H1 (cell line): ENCODE measurements around the gene AGPAT3. TPM values are rescaled to one million over a fixed set of nuclear protein-coding genes. Genes with fewer than 3 reads are reported as not detected.

Experiments used
- CTCF ChIA-PET: fragments of 300-600 bp; sonication (Branson Sonifier 250); formaldehyde crosslinking; loops from one replicate; lab custom pipeline; 2021; ENCODE audit not compliant: partially characterized antibody; lab: Charles Lee
- POLR2A ChIA-PET: fragments of 300-600 bp; sonication (Branson Sonifier 250); formaldehyde crosslinking; loops from one replicate; lab custom pipeline; 2021; ENCODE audit warnings: inconsistent platforms; ENCODE audit not compliant: partially characterized antibody; lab: Charles Lee
- DNase-seq, 2 experiments: peaks; one replicate each; pipeline versions ENCODE4 v3.0.0 to v3.0.0-alpha.2; 2010 to 2022; ENCODE audit warnings: low spot score in 2 of 2, low read depth in 1 of 2, mixed read lengths in 1 of 2
- FAIRE-seq: peaks from 2 replicates; lab custom pipeline; 2011; peaks lifted over from hg19 to GRCh38; lab: Jason Lieb, UNC
- H2AFZ ChIP-seq: 2 replicates; pipeline ENCODE4 v1.8.1; 2012; ENCODE audit warnings: low read length, inconsistent platforms
- H2AK5ac ChIP-seq: 2 replicates; pipeline ENCODE4 v1.6.1; 2013; ENCODE audit warnings: low read depth, low read length
- H2BK120ac ChIP-seq: replicated peaks from 2 replicates; pipeline ENCODE3; 2013; ENCODE audit warnings: low read depth, low read length, inconsistent platforms
- H2BK12ac ChIP-seq: 2 replicates; pipeline ENCODE4 v1.6.1; 2013; ENCODE audit warnings: low read depth, low read length
- H2BK15ac ChIP-seq: 2 replicates; pipeline ENCODE4 v1.6.1; 2013; ENCODE audit warnings: low read length
- H2BK20ac ChIP-seq: 2 replicates; pipeline ENCODE4 v1.6.1; 2013; ENCODE audit warnings: low read length
- H2BK5ac ChIP-seq: 2 replicates; pipeline ENCODE4 v1.6.1; 2013; ENCODE audit warnings: low read depth, low read length
- H3K14ac ChIP-seq: 2 replicates; pipeline ENCODE4 v1.6.1; 2013; ENCODE audit warnings: inconsistent platforms; ENCODE audit not compliant: insufficient read length
- H3K18ac ChIP-seq: 2 replicates; pipeline ENCODE4 v1.6.1; 2013; ENCODE audit warnings: low read length; ENCODE audit errors: extremely low read depth
- H3K23ac ChIP-seq: 2 replicates; pipeline ENCODE4 v1.6.1; 2013; ENCODE audit warnings: inconsistent platforms; ENCODE audit not compliant: insufficient read length
- H3K23me2 ChIP-seq: 2 replicates; pipeline ENCODE4 v1.6.1; 2013; ENCODE audit warnings: low read depth, low read length
- H3K27ac ChIP-seq: 2 replicates; pipeline ENCODE4 v1.6.1; 2011; ENCODE audit warnings: low read depth, low read length, inconsistent platforms
- H3K27me3 ChIP-seq, 4 experiments: replicated peaks in 1 of 4; 1 replicate in 1 of 4; 2 replicates in 3 of 4; pipeline versions ENCODE4 v1.6.1 to v1.8.1; 2011 to 2013; ENCODE audit warnings: low read length in 3 of 4, mild to moderate bottlenecking in 3 of 4, inconsistent platforms in 2 of 4, mixed read lengths in 2 of 4, moderate library complexity in 1 of 4; ENCODE audit not compliant: control insufficient read depth in 3 of 4, insufficient read depth in 3 of 4; ENCODE audit errors: extremely low read depth in 1 of 4
- H3K36me3 ChIP-seq, 4 experiments: 2 replicates each; pipeline versions ENCODE4 v1.6.1 to v1.8.1; 2011 to 2013; ENCODE audit warnings: mild to moderate bottlenecking in 4 of 4, low read length in 3 of 4, moderate library complexity in 2 of 4, control low read depth in 1 of 4, inconsistent platforms in 1 of 4; ENCODE audit not compliant: insufficient read depth in 4 of 4, control insufficient read depth in 2 of 4
- H3K4ac ChIP-seq: replicated peaks from 2 replicates; pipeline ENCODE3; 2013; ENCODE audit warnings: low read length, low read depth, mixed read lengths, inconsistent platforms; ENCODE audit not compliant: insufficient read length
- H3K4me1 ChIP-seq, 4 experiments: replicated peaks in 1 of 4; 1 replicate in 1 of 4; 2 replicates in 3 of 4; pipeline versions ENCODE4 v1.6.1 to v1.8.1; 2011 to 2013; ENCODE audit warnings: low read length in 3 of 4, inconsistent platforms in 2 of 4, mixed read lengths in 1 of 4; ENCODE audit not compliant: insufficient read depth in 4 of 4, control insufficient read depth in 3 of 4
- H3K4me2 ChIP-seq, 2 experiments: 2 replicates each; pipeline versions ENCODE4 v1.6.1 to v1.8.1; 2011 to 2013; ENCODE audit warnings: low read depth in 2 of 2, low read length in 2 of 2, control low read depth in 1 of 2, inconsistent platforms in 1 of 2, mild to moderate bottlenecking in 1 of 2; ENCODE audit not compliant: insufficient read depth in 1 of 2
- H3K4me3 ChIP-seq, 4 experiments: fragments of 200-600, 300-600 bp in 1 of 4; sonication (generic), shearing (Covaris generic), sonication (Bioruptor Twin) in 1 of 4; 2 replicates each; pipeline versions ENCODE4 v1.5.1 to v1.8.1; 2011 to 2016; ENCODE audit warnings: low read length in 4 of 4, low read depth in 3 of 4, control low read depth in 2 of 4, inconsistent platforms in 2 of 4, mild to moderate bottlenecking in 2 of 4, mixed read lengths in 1 of 4, moderate library complexity in 1 of 4; ENCODE audit not compliant: insufficient read depth in 2 of 4; ENCODE audit errors: extremely low read depth in 1 of 4
- H3K56ac ChIP-seq: replicated peaks from 2 replicates; pipeline ENCODE3; 2013; ENCODE audit warnings: low read depth, mild to moderate bottlenecking, mixed read lengths, low read length, inconsistent platforms; ENCODE audit not compliant: insufficient read length
- H3K79me1 ChIP-seq: 2 replicates; pipeline ENCODE4 v1.6.1; 2013; ENCODE audit warnings: low read depth, low read length, control low read depth
- H3K79me2 ChIP-seq, 2 experiments: 2 replicates each; pipeline versions ENCODE4 v1.6.1 to v1.8.1; 2012 to 2013; ENCODE audit warnings: low read length in 2 of 2, mild to moderate bottlenecking in 2 of 2, inconsistent platforms in 1 of 2; ENCODE audit not compliant: insufficient read depth in 2 of 2, control insufficient read depth in 1 of 2
- H3K9ac ChIP-seq, 4 experiments: replicated peaks in 1 of 4; 1 replicate in 1 of 4; 2 replicates in 3 of 4; pipeline versions ENCODE4 v1.6.1 to v1.8.1; 2011 to 2013; ENCODE audit warnings: low read depth in 3 of 4, low read length in 3 of 4, control low read depth in 2 of 4, mild to moderate bottlenecking in 2 of 4, moderate library complexity in 2 of 4, inconsistent platforms in 1 of 4; ENCODE audit errors: extremely low read depth in 1 of 4
- H3K9me3 ChIP-seq, 2 experiments: 2 replicates each; pipeline versions ENCODE4 v1.6.1 to v1.8.1; 2012 to 2013; ENCODE audit warnings: mild to moderate bottlenecking in 2 of 2, moderate library complexity in 2 of 2, control low read depth in 1 of 2, inconsistent platforms in 1 of 2, low read depth in 1 of 2, low read length in 1 of 2, mixed read lengths in 1 of 2; ENCODE audit not compliant: insufficient read depth in 2 of 2
- H4K20me1 ChIP-seq, 2 experiments: replicated peaks in 1 of 2; 2 replicates each; pipeline versions ENCODE3 to v1.8.1; 2011 to 2013; ENCODE audit warnings: inconsistent platforms in 2 of 2, low read length in 2 of 2, mild to moderate bottlenecking in 1 of 2; ENCODE audit not compliant: insufficient read depth in 2 of 2, control insufficient read depth in 1 of 2
- H4K5ac ChIP-seq: 2 replicates; pipeline ENCODE4 v1.6.1; 2013; ENCODE audit warnings: low read length, low read depth, mixed read lengths, inconsistent platforms; ENCODE audit not compliant: insufficient read length
- H4K8ac ChIP-seq: 2 replicates; pipeline ENCODE4 v1.8.0; 2013; ENCODE audit warnings: mild to moderate bottlenecking, moderate library complexity, low read length, inconsistent platforms; ENCODE audit not compliant: insufficient read depth; ENCODE audit errors: extremely low read depth
- H4K91ac ChIP-seq: replicated peaks from 2 replicates; pipeline ENCODE3; 2013; ENCODE audit warnings: low read length, mixed read lengths, inconsistent platforms; ENCODE audit not compliant: insufficient read length
- EP300 ChIP-seq, 2 experiments: IDR thresholded peaks; 1 replicate in 1 of 2; 2 replicates in 1 of 2; pipeline ENCODE4 v1.6.1; 2011 to 2012; ENCODE audit warnings: low read depth in 2 of 2, low read length in 2 of 2, mild to moderate bottlenecking in 2 of 2, borderline replicate concordance in 1 of 2, inconsistent platforms in 1 of 2, moderate library complexity in 1 of 2
- JUN ChIP-seq: IDR thresholded peaks from 2 replicates; pipeline ENCODE4 v1.6.1; 2011; ENCODE audit warnings: low read depth, mild to moderate bottlenecking, improper control_type of control experiment, low read length
- WGBS, 2 experiments: shearing (Covaris generic) in 1 of 2; methylation state at CpG; one replicate each; pipeline versions ENCODE4 v1.1.6 to v1.1.7; 2013 to 2015; ENCODE audit warnings: low lambda C conversion rate in 2 of 2, mixed read lengths in 2 of 2, inconsistent platforms in 1 of 2, low coverage in 1 of 2, missing lambda C conversion rate in 1 of 2; ENCODE audit not compliant: insufficient replicate concordance in 2 of 2, insufficient coverage in 1 of 2, insufficient read length in 1 of 2; ENCODE audit errors: extremely low coverage in 1 of 2, missing lambda C conversion rate in 1 of 2; 5-methylcytosine and 5-hydroxymethylcytosine counted together
- polyA plus RNA-seq, 7 experiments: library from polyadenylated mRNA; depleted of rRNA in 3 of 7; stranded (reverse) in 5 of 7; unstranded in 2 of 7; fragments of >200 nt in 5 of 7; fragments of 200-250 nt in 2 of 7; gene quantifications; 1 replicate in 5 of 7; 2 replicates in 1 of 7; 4 replicates in 1 of 7; pipeline versions ENCODE4 v1.2.1 to v1.2.3, GENCODE V29; 2011 to 2013; ENCODE audit warnings: missing spikeins in 2 of 7, mixed read lengths in 2 of 7
- total RNA-seq: library from RNA; stranded (reverse); fragmentation: NEBNext Ultra II Directional; extraction: Animal tissue kit (Norgen Biotek cat#: 25700); gene quantifications from 2 replicates; pipeline ENCODE4 v1.2.1, GENCODE V29; 2021
- TF ChIP-seq, protein P1 (sequence below): IDR thresholded peaks from 2 replicates; pipeline ENCODE4 v1.6.1; 2012; ENCODE audit warnings: low read length, inconsistent platforms

Gene AGPAT3
- total and polyA plus RNA-seq, 2 of the 8 experiments (the other 6 are each of a cell fraction or from before 2014, with no cell fraction given) = 5.8 to 7.3 TPM

DNA sequence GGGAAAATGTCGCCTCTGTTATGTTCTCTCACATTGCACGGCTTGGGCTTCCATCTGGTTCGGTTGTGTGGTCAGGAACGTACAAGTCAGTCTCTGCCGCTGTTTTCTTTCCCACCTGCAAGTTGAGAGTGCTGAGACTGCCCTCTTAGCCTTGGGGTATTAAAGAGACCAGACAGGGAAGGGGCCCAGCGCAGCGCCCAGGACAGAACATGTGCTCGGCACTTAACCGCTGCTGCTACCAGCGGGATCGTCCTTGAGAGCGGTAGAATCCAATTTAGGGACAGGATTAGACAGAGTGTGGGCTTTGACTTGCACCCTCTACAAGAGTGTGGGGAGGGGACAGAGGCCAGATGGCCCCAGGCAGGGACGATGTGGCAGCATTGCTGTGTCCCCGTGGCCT is 17.7 kb upstream of the AGPAT3 start:
- no peak overlapping the region for H3K27ac ChIP-seq
- H3K4me2 ChIP-seq = no peak overlapping the region
- no peak for DNase-seq
- H3K9ac ChIP-seq = no peak overlapping the region
- H3K9me3 ChIP-seq = no peaks in the 10 kb centered on the region; a peak in 1 of 4 replicates
- TF ChIP-seq EP300 (IDR thresholded peaks at IDR 0.05; ENCODE audit: borderline replicate concordance in 1 of 2, low read depth in 2 of 2, low read length in 2 of 2) (no peak), JUN (no peak)
- TF ChIP-seq, protein P1, sequence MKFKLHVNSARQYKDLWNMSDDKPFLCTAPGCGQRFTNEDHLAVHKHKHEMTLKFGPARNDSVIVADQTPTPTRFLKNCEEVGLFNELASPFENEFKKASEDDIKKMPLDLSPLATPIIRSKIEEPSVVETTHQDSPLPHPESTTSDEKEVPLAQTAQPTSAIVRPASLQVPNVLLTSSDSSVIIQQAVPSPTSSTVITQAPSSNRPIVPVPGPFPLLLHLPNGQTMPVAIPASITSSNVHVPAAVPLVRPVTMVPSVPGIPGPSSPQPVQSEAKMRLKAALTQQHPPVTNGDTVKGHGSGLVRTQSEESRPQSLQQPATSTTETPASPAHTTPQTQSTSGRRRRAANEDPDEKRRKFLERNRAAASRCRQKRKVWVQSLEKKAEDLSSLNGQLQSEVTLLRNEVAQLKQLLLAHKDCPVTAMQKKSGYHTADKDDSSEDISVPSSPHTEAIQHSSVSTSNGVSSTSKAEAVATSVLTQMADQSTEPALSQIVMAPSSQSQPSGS = no peak
- no peak overlapping the region for H3K4ac ChIP-seq
- no peak overlapping the region for H2BK120ac ChIP-seq
- H4K20me1 ChIP-seq = no peaks in the 10 kb centered on the region
- no peak overlapping the region for H3K23ac ChIP-seq
- ChIA-PET CTCF (interaction anchor here (10.4 kb wide), 1 partner anchor 93 kb away, joined by 73 read pairs; no protein-coding TSS in a partner anchor), POLR2A (no interaction called here)
- H2AK5ac ChIP-seq = no peak overlapping the region
- H3K79me1 ChIP-seq = no peaks in the 10 kb centered on the region
- H2BK20ac ChIP-seq = no peak overlapping the region
- H3K36me3 ChIP-seq = no peaks in the 10 kb centered on the region
- FAIRE-seq = no peak
- no peaks in the 10 kb centered on the region for H3K79me2 ChIP-seq
- H3K27me3 ChIP-seq = no peaks in the 10 kb centered on the region
- H3K14ac ChIP-seq = no peak overlapping the region
- H3K4me3 ChIP-seq = no peak overlapping the region
- H3K4me1 ChIP-seq = no peaks in the 10 kb centered on the region
- no peak overlapping the region for H2BK15ac ChIP-seq
- no peak overlapping the region for H2BK12ac ChIP-seq
- H4K91ac ChIP-seq = no peak overlapping the region
- no peak overlapping the region for H4K8ac ChIP-seq
- H3K56ac ChIP-seq = no peak overlapping the region
- H3K23me2 ChIP-seq = no peaks in the 10 kb centered on the region; the same call in 1 of the 2 replicates
- WGBS, 2 experiments = 89% methylated on average over 14 of the region's 14 CpGs; no CpG with 5 or more reads in 1 of the 2 experiments
- no peak overlapping the region for H2BK5ac ChIP-seq
- H2AFZ ChIP-seq = no peak overlapping the region
- H3K18ac ChIP-seq = no peak overlapping the region
- H4K5ac ChIP-seq = no peak overlapping the region
